G401.6 (cell line): Measurements from ENCODE around the gene TMCO4.
A peak's percentile ranks its signal among the peaks of the same experiment; 100 is the strongest.

Experiments used
- FAIRE-seq: peaks from 2 replicates; lab custom pipeline; 2012; peaks lifted over from hg19 to GRCh38; lab: Jason Lieb, UNC

Gene TMCO4

GRCh38 chr1:19715334-19716203 is 84.1 kb downstream of the TMCO4 start:
- FAIRE-seq: peak; percentile 98

GRCh38 chr1:19712928-19713327 is 86.8 kb downstream of the TMCO4 start:
- FAIRE-seq: no peak

- FAIRE-seq: no peak
Observed at GRCh38 chr1:19710825-19711611, 88.7 kb downstream of the TMCO4 start.

GRCh38 chr1:19709260-19709793 is 90.4 kb downstream of the TMCO4 start:
- FAIRE-seq: no peak

GRCh38 chr1:19708567-19709110 is 91.1 kb downstream of the TMCO4 start:
- no peak for FAIRE-seq

- no peak for FAIRE-seq
Observed at GRCh38 chr1:19706136-19706535, 93.6 kb downstream of the TMCO4 start.

- FAIRE-seq: no peak
Observed at GRCh38 chr1:19705464-19705863, 94.3 kb downstream of the TMCO4 start.

GRCh38 chr1:19704247-19705113 is 95.2 kb downstream of the TMCO4 start:
- FAIRE-seq: peak; percentile 82

GRCh38 chr1:19703280-19703679 is 96.4 kb downstream of the TMCO4 start:
- FAIRE-seq: no peak

GRCh38 chr1:19700079-19700777 is 99.5 kb downstream of the TMCO4 start:
- FAIRE-seq: no peak

- FAIRE-seq: no peak
Observed at GRCh38 chr1:19698181-19698580, 101.5 kb downstream of the TMCO4 start.

- FAIRE-seq: no peak
Observed at GRCh38 chr1:19696820-19697219, 102.9 kb downstream of the TMCO4 start.

- no peak for FAIRE-seq
Observed at GRCh38 chr1:19695772-19696171, 103.9 kb downstream of the TMCO4 start.

- FAIRE-seq: no peak
Observed at GRCh38 chr1:19694298-19694697, 105.4 kb downstream of the TMCO4 start.

- FAIRE-seq: no peak
Observed at GRCh38 chr1:19690342-19690741, 109.4 kb downstream of the TMCO4 start.

GRCh38 chr1:19689856-19690255 is 109.9 kb downstream of the TMCO4 start:
- no peak for FAIRE-seq

GRCh38 chr1:19689085-19689757 is 110.5 kb downstream of the TMCO4 start:
- no peak for FAIRE-seq

- FAIRE-seq: no peak
Observed at GRCh38 chr1:19688041-19688842, 111.5 kb downstream of the TMCO4 start.

- FAIRE-seq: no peak
Observed at GRCh38 chr1:19687414-19687813, 112.3 kb downstream of the TMCO4 start.

GRCh38 chr1:19685994-19686393 is 113.7 kb downstream of the TMCO4 start:
- FAIRE-seq: no peak
